Measurements from ENCODE around the gene SSR2.

- TF ChIP-seq TAF1 (IDR thresholded peaks at IDR 0.05; ENCODE audit: borderline replicate concordance, low read depth, low read length) (no peak), POLR2A (IDR thresholded peaks at IDR 0.05; ENCODE audit: low read depth, low read length) (no peak), POLR2AphosphoS5 (IDR thresholded peaks at IDR 0.05; ENCODE audit: low read depth, low read length) (no peak)
Observed at GRCh38 chr1:156069490-156070455, 49.0 kb upstream of the SSR2 start.
